ENCODE measurements around the gene ANKRD33.

ANKRD33 gene

GRCh38 chr12:51887476-51888315, at the start of gene ANKRD33:
ANKRD33 (plus strand) TSS chr12:51888103; CDS start chr12:51888187, 84 bp downstream.
- DNase-seq = no peak

- DNase-seq = no peak
Measured at GRCh38 chr12:51838762-51839161, 49.1 kb upstream of the ANKRD33 start.

- no peak for DNase-seq
Measured at GRCh38 chr12:51839310-51839947, 48.5 kb upstream of the ANKRD33 start.

GRCh38 chr12:51840966-51841365, 46.9 kb upstream of the ANKRD33 start:
- DNase-seq = no peak

- DNase-seq = no peak
Measured at GRCh38 chr12:51841727-51842126, 46.2 kb upstream of the ANKRD33 start.

GRCh38 chr12:51844854-51845253, 43.0 kb upstream of the ANKRD33 start:
- DNase-seq = no peak

GRCh38 chr12:51845482-51845881, 42.4 kb upstream of the ANKRD33 start:
- no peak for DNase-seq

GRCh38 chr12:51846271-51846691, 41.6 kb upstream of the ANKRD33 start:
- DNase-seq = no peak

- no peak for DNase-seq
Measured at GRCh38 chr12:51846911-51847642, 40.8 kb upstream of the ANKRD33 start.

GRCh38 chr12:51847643-51848325, 40.1 kb upstream of the ANKRD33 start:
- DNase-seq = no peak

- DNase-seq = no peak
Measured at GRCh38 chr12:51848326-51848727, 39.6 kb upstream of the ANKRD33 start, which contains the start of gene FIGNL2. FIGNL2 (minus strand) TSS chr12:51848718; CDS start chr12:51822413, 26,305 bp downstream.

GRCh38 chr12:51848841-51849735, 38.8 kb upstream of the ANKRD33 start:
- DNase-seq = no peak

- no peak for DNase-seq
Measured at GRCh38 chr12:51850081-51850964, 37.6 kb upstream of the ANKRD33 start.

GRCh38 chr12:51850965-51851299, 37.0 kb upstream of the ANKRD33 start:
- DNase-seq = no peak

- no peak for DNase-seq
Measured at GRCh38 chr12:51851413-51852124, 36.3 kb upstream of the ANKRD33 start.

GRCh38 chr12:51852404-51853137, 35.3 kb upstream of the ANKRD33 start:
- DNase-seq = no peak

GRCh38 chr12:51855586-51856428, 32.1 kb upstream of the ANKRD33 start:
- DNase-seq = no peak

GRCh38 chr12:51860986-51861385, 26.9 kb upstream of the ANKRD33 start:
- no peak for DNase-seq

Data from COR-L47 (cell line).